K562 (cell line): ENCODE measurements around the gene CDH6. TPM values are rescaled to one million over a fixed set of nuclear protein-coding genes. Genes with fewer than 3 reads are reported as not detected.

Experiments used
- ATAC-seq: fragments of 200-7000 bp; cut with Tn5 transposase; 3 replicates; pipeline ENCODE4 v1.9.1; 2020; ENCODE audit warnings: moderate library complexity
- BruUV-seq: library from RNA; stranded (reverse); fragments of 400-500 nt; replicated peaks from 2 replicates; lab custom pipeline; 2021; lab: Mats Ljungman, UMichigan
- CTCF ChIA-PET: fragments of 300-600 bp; formaldehyde crosslinking; extraction: SDS; loops from one replicate; lab custom pipeline; 2021; ENCODE audit warnings: low intra/inter-chr PET ratio; lab: Yijun Ruan, JAX
- POLR2A ChIA-PET: fragments of 300-600, 350-650 bp; sonication (Branson Sonifier 250); formaldehyde crosslinking; extraction: SDS; loops from one replicate; lab custom pipeline; 2021; ENCODE audit warnings: antibody characterized with exemption, inconsistent platforms; lab: Yijun Ruan, JAX
- DNase-seq, 4 experiments: peaks; one replicate each; pipeline versions ENCODE4 v3.0.0 to v3.0.0-alpha.2; 2011 to 2018; ENCODE audit warnings: low spot score in 3 of 4, mixed read lengths in 3 of 4; ENCODE audit errors: extremely low read depth in 1 of 4
- FAIRE-seq: peaks from 2 replicates; lab custom pipeline; 2011; peaks lifted over from hg19 to GRCh38; lab: Jason Lieb, UNC
- H2AFZ ChIP-seq: 2 replicates; pipeline ENCODE4 v1.6.0; 2011; ENCODE audit warnings: low read depth, low read length, control low read depth, inconsistent platforms
- H3K27ac ChIP-seq: fragments of 200-600 bp; 3 replicates; pipeline ENCODE4 v1.8.0; 2011; ENCODE audit warnings: low read depth, mild to moderate bottlenecking, control low read depth, inconsistent platforms, low read length, moderate library complexity, mixed read lengths; ENCODE audit errors: extremely low read depth
- H3K27me3 ChIP-seq, 2 experiments: fragments of 300-600 bp in 1 of 2; 2 replicates in 1 of 2; 3 replicates in 1 of 2; pipeline versions ENCODE4 v1.6.0 to v1.8.0; 2011; ENCODE audit warnings: inconsistent platforms in 2 of 2, low read length in 2 of 2, mild to moderate bottlenecking in 1 of 2, mixed read lengths in 1 of 2, moderate library complexity in 1 of 2; ENCODE audit not compliant: control insufficient read depth in 2 of 2, insufficient read depth in 2 of 2
- H3K36me3 ChIP-seq: fragments of 300-600 bp; 3 replicates; pipeline ENCODE4 v1.8.0; 2011; ENCODE audit warnings: mild to moderate bottlenecking, low read length, inconsistent platforms; ENCODE audit not compliant: control insufficient read depth, insufficient read depth
- H3K4me1 ChIP-seq, 2 experiments: fragments of 200-600 bp in 1 of 2; replicated peaks in 1 of 2; 2 replicates in 1 of 2; 3 replicates in 1 of 2; pipeline versions ENCODE4 v1.5.1 to v1.8.0; 2011; ENCODE audit warnings: inconsistent platforms in 2 of 2, low read length in 2 of 2, mild to moderate bottlenecking in 1 of 2, mixed read lengths in 1 of 2, moderate library complexity in 1 of 2; ENCODE audit not compliant: control insufficient read depth in 2 of 2, insufficient read depth in 2 of 2
- H3K4me2 ChIP-seq: 2 replicates; pipeline ENCODE4 v1.6.1; 2011; ENCODE audit warnings: low read length, control low read depth, inconsistent platforms, mixed read lengths; ENCODE audit not compliant: insufficient read depth
- H3K4me3 ChIP-seq: fragments of 200-600 bp; sonication (generic), shearing (Covaris generic); 2 replicates; pipeline ENCODE4 v1.5.1; 2016; ENCODE audit warnings: control low read depth, inconsistent platforms
- H3K79me2 ChIP-seq: fragments of 200-600 bp; 3 replicates; pipeline ENCODE4 v1.8.0; 2011; ENCODE audit warnings: low read length, inconsistent platforms; ENCODE audit not compliant: control insufficient read depth, insufficient read depth
- H3K9ac ChIP-seq, 2 experiments: 2 replicates each; pipeline versions ENCODE4 v1.6.0 to v1.6.1; 2011; ENCODE audit warnings: low read depth in 2 of 2, low read length in 2 of 2, control low read depth in 1 of 2, inconsistent platforms in 1 of 2, mild to moderate bottlenecking in 1 of 2, mixed read lengths in 1 of 2; ENCODE audit not compliant: insufficient read depth in 1 of 2
- H3K9me1 ChIP-seq: one replicate; pipeline ENCODE4 v1.6.0; 2011; ENCODE audit warnings: inconsistent platforms, mild to moderate bottlenecking, low read length, moderate library complexity; ENCODE audit not compliant: control insufficient read depth, insufficient read depth
- H3K9me3 ChIP-seq: replicated peaks from 2 replicates; pipeline ENCODE4 v1.5.1; 2011; ENCODE audit warnings: low read depth, low read length, inconsistent platforms; ENCODE audit not compliant: control insufficient read depth, insufficient read depth
- H4K20me1 ChIP-seq: replicated peaks from 2 replicates; pipeline ENCODE4 v1.6.1; 2011; ENCODE audit warnings: low read length, inconsistent platforms, mixed read lengths; ENCODE audit not compliant: control insufficient read depth, insufficient read depth
- MAFG ChIP-seq: fragments of 450-650 bp; conservative IDR thresholded peaks from 2 replicates; pipeline ENCODE4 v1.6.1; 2016; ENCODE audit warnings: missing genetic modification characterization, missing compliant biosample characterization
- ZBTB40 ChIP-seq, 2 experiments: fragments of 450-650 bp in 1 of 2; sonication (generic) in 1 of 2; formaldehyde crosslinking in 1 of 2; IDR thresholded peaks; 2 replicates each; pipeline versions ENCODE4 v1.7.1 to v1.9.0; 2016 to 2022; ENCODE audit warnings: inconsistent platforms in 1 of 2, mild to moderate bottlenecking in 1 of 2, missing genetic modification reagents in 1 of 2
- ZNF318 ChIP-seq, 2 experiments: fragments of 450-650 bp; IDR thresholded peaks; 2 replicates each; pipeline ENCODE4 v1.6.1; 2016; ENCODE audit warnings: mild to moderate bottlenecking in 2 of 2, borderline replicate concordance in 1 of 2, low read depth in 1 of 2, moderate library complexity in 1 of 2
- WGBS: fragments of 100-300 bp; shearing (Covaris generic); methylation state at CpG from one replicate; pipeline ENCODE4 v1.1.6; 2016; ENCODE audit warnings: low coverage, mixed read lengths; ENCODE audit not compliant: insufficient coverage; ENCODE audit errors: missing lambda C conversion rate; 5-methylcytosine and 5-hydroxymethylcytosine counted together
- in situ Hi-C: fragments of 300-500 bp; cut with MboI; formaldehyde crosslinking; loops from 4 replicates; pipeline ENCODE4 v1.15.0; 2018; ENCODE audit warnings: inconsistent platforms, mixed read lengths
- intact Hi-C: fragments of 100-400 bp; cut with micrococcal nuclease; formaldehyde crosslinking; loops from 2 replicates; pipeline ENCODE4 v1.14.2; 2022
- polyA plus RNA-seq, 8 experiments: library from polyadenylated mRNA; depleted of rRNA in 4 of 8; stranded (reverse) in 5 of 8; unstranded in 3 of 8; fragments of >200 nt; fragmentation: Nextera tagmentation in 2 of 8; fragmentation: Illumina TruSeq in 1 of 8; extraction: Ambion mirVana in 2 of 8; extraction: Trizol in 1 of 8; gene quantifications; 2 replicates each; pipeline versions ENCODE4 v1.2.1 to v1.2.3, GENCODE V29; 2011 to 2014; ENCODE audit warnings: inconsistent platforms in 1 of 8, missing spikeins in 1 of 8
- total RNA-seq, 7 experiments: library from RNA; depleted of rRNA in 6 of 7; stranded (reverse); fragments of >200 nt in 6 of 7; fragmentation: Illumina TruSeq in 2 of 7; extraction: Trizol in 2 of 7; gene quantifications; 2 replicates each; pipeline versions ENCODE4 v1.2.1 to v1.2.3, GENCODE V29; 2011 to 2021; ENCODE audit warnings: low replicate concordance in 1 of 7

CDH6 gene
- total and polyA plus RNA-seq, 9 of the 15 experiments (the other 6 are each of a cell fraction or from before 2014, with no cell fraction given) = not detected

DNA sequence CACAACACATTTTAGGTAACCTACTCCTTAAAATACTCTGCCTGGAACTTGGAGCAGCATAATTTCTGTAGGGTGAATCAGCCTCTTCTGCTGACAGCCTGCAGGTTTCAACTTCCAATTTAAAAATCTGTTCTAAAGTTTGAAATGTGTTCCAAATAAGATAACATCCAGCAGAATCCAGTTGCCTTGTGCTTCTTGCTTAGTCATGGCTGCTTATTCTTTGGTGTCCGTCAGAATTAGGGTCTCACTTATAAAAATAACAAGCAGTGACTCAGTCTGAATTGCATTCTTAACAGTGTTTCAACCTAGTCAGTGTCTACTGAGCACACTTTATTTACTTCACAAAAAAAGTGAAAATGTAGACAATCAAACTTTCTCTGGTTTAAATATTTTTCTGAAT, 3.7 kb downstream of the CDH6 start:
- ChIA-PET CTCF (no interaction called here), POLR2A (no interaction called here)
- intact Hi-C loops = no loop called here
- no peak for TF ChIP-seq ZNF318 (IDR thresholded peaks at IDR 0.05; ENCODE audit: borderline replicate concordance in 1 of 2, low read depth in 1 of 2)
- TF ChIP-seq ZBTB40 (IDR thresholded peaks at IDR 0.05) = no peak
- no peak for TF ChIP-seq ZBTB40 (CRISPR knock-in tag; IDR thresholded peaks at IDR 0.05)
- TF ChIP-seq MAFG (tag) = peak; percentile 34; the same call in 1 of the 2 replicates
- H3K4me2 ChIP-seq = no peak overlapping the region
- no peak overlapping the region for H3K4me3 ChIP-seq
- H3K9ac ChIP-seq = no peak overlapping the region
- H4K20me1 ChIP-seq = no peaks in the 10 kb centered on the region
- 4% methylated on average over 1 of the region's 1 CpG for WGBS
- no peaks in the 10 kb centered on the region for H3K9me3 ChIP-seq
- no peak overlapping the region for H3K27ac ChIP-seq
- DNase-seq (no peak), ATAC-seq (no peak), FAIRE-seq (no peak)
- H3K27me3 ChIP-seq = peaks cover 5 to 12% of the 10 kb centered on the region in 2 experiments; a peak in 3 of 5 replicates
- in situ Hi-C loops = no loop called here
- BruUV-seq = no TSS peak
- no peaks in the 10 kb centered on the region for H3K4me1 ChIP-seq
- no peaks in the 10 kb centered on the region for H3K36me3 ChIP-seq
- H2AFZ ChIP-seq = no peak overlapping the region
- no peaks in the 10 kb centered on the region for H3K79me2 ChIP-seq
- no peaks in the 10 kb centered on the region for H3K9me1 ChIP-seq
